ENCODE measurements around the gene MPL.

MPL gene

GRCh38 chr1:43305926-43306687 lies 31.5 kb upstream of the MPL start:
- DNase-seq (ENCODE audit: low spot score) (no peak), FAIRE-seq (no peak)

GRCh38 chr1:43306688-43307457 lies 30.7 kb upstream of the MPL start:
- DNase-seq (ENCODE audit: low spot score) (no peak), FAIRE-seq (no peak)

- DNase-seq (ENCODE audit: low spot score), result no peak
- no peak for FAIRE-seq
Measured at GRCh38 chr1:43307458-43308158, 30.0 kb upstream of the MPL start.

GRCh38 chr1:43308635-43309404 lies 28.8 kb upstream of the MPL start:
- DNase-seq (ENCODE audit: low spot score) (no peak), FAIRE-seq (no peak)

GRCh38 chr1:43309405-43310025 lies 28.1 kb upstream of the MPL start:
- no peak for FAIRE-seq

GRCh38 chr1:43311521-43311920 lies 26.1 kb upstream of the MPL start:
- FAIRE-seq (no peak), DNase-seq (ENCODE audit: low spot score) (no peak)

More at GRCh38 chr1:43309405-43310025, 28.1 kb upstream of the MPL start:
- DNase-seq (ENCODE audit: low spot score), result no peak

GRCh38 chr1:43312212-43312623 lies 25.4 kb upstream of the MPL start:
- DNase-seq (ENCODE audit: low spot score) (no peak), FAIRE-seq (no peak)

- DNase-seq (ENCODE audit: low spot score) (no peak), FAIRE-seq (no peak)
Measured at GRCh38 chr1:43312663-43313515, 24.7 kb upstream of the MPL start.

GRCh38 chr1:43313771-43314170 lies 23.8 kb upstream of the MPL start:
- FAIRE-seq (no peak), DNase-seq (ENCODE audit: low spot score) (no peak)

GRCh38 chr1:43314233-43314632 lies 23.4 kb upstream of the MPL start:
- DNase-seq (ENCODE audit: low spot score), result no peak
- FAIRE-seq, result no peak

- FAIRE-seq (no peak), DNase-seq (ENCODE audit: low spot score) (no peak)
Measured at GRCh38 chr1:43315481-43315880, 22.1 kb upstream of the MPL start.

GRCh38 chr1:43315963-43316737 lies 21.5 kb upstream of the MPL start:
- FAIRE-seq, result no peak
- DNase-seq (ENCODE audit: low spot score), result no peak

- no peak for DNase-seq (ENCODE audit: low spot score)
- no peak for FAIRE-seq
Measured at GRCh38 chr1:43316738-43317520, 20.7 kb upstream of the MPL start.

- DNase-seq (ENCODE audit: low spot score) (no peak), FAIRE-seq (no peak)
Measured at GRCh38 chr1:43317817-43318471, 19.7 kb upstream of the MPL start.

GRCh38 chr1:43318831-43319230 lies 18.8 kb upstream of the MPL start:
- DNase-seq (ENCODE audit: low spot score), result no peak
- no peak for FAIRE-seq

- FAIRE-seq, result no peak
- no peak for DNase-seq (ENCODE audit: low spot score)
Measured at GRCh38 chr1:43319288-43319687, 18.3 kb upstream of the MPL start.

GRCh38 chr1:43319766-43320165 lies 17.9 kb upstream of the MPL start:
- DNase-seq (ENCODE audit: low spot score) (no peak), FAIRE-seq (no peak)

- FAIRE-seq (no peak), DNase-seq (ENCODE audit: low spot score) (no peak)
Measured at GRCh38 chr1:43321331-43321891, 16.2 kb upstream of the MPL start.
